Stimulated activated CD8-positive, alpha-beta memory T cell treated with anti-CD3 and anti-CD28 coated beads, Interleukin-15, amount 100 ng/mL, for 4 hours (primary cell): ENCODE results near the gene ADCY1.

Experiments
- DNase-seq, 2 donors: peaks; one replicate each; pipeline ENCODE4 v3.0.0-alpha.2; 2020; ENCODE audit warnings: low read depth in 2 of 2

ADCY1 gene

GRCh38 chr7:45670227-45670626, 96.1 kb downstream of the ADCY1 start:
- DNase-seq = no peak

GRCh38 chr7:45670717-45671116, 96.5 kb downstream of the ADCY1 start:
- DNase-seq = no peak

GRCh38 chr7:45677311-45677900, 103.2 kb downstream of the ADCY1 start:
- DNase-seq = no peak

- DNase-seq = no peak
Measured at GRCh38 chr7:45679516-45679915, 105.3 kb downstream of the ADCY1 start.

GRCh38 chr7:45680776-45681175, 106.6 kb downstream of the ADCY1 start:
- DNase-seq = no peak

- no peak for DNase-seq
Measured at GRCh38 chr7:45681596-45682357, 107.6 kb downstream of the ADCY1 start.

GRCh38 chr7:45682358-45682735, 108.2 kb downstream of the ADCY1 start:
- DNase-seq = no peak

- DNase-seq = no peak
Measured at GRCh38 chr7:45682836-45683555, 108.8 kb downstream of the ADCY1 start.

- DNase-seq = no peak
Measured at GRCh38 chr7:45683556-45684148, 109.5 kb downstream of the ADCY1 start.

- DNase-seq = no peak
Measured at GRCh38 chr7:45684910-45685618, 110.9 kb downstream of the ADCY1 start.

- DNase-seq = no peak
Measured at GRCh38 chr7:45685619-45686240, 111.6 kb downstream of the ADCY1 start.

- no peak for DNase-seq
Measured at GRCh38 chr7:45686441-45687184, 112.4 kb downstream of the ADCY1 start.

- DNase-seq = no peak
Measured at GRCh38 chr7:45687185-45687560, 113.0 kb downstream of the ADCY1 start.

- DNase-seq = no peak
Measured at GRCh38 chr7:45687721-45688120, 113.6 kb downstream of the ADCY1 start.

- DNase-seq = no peak
Measured at GRCh38 chr7:45688382-45688781, 114.2 kb downstream of the ADCY1 start.

GRCh38 chr7:45689011-45689796, 115.0 kb downstream of the ADCY1 start:
- no peak for DNase-seq

- DNase-seq = no peak
Measured at GRCh38 chr7:45689797-45690761, 115.9 kb downstream of the ADCY1 start.

GRCh38 chr7:45690762-45691150, 116.6 kb downstream of the ADCY1 start:
- DNase-seq = no peak

GRCh38 chr7:45691155-45691656, 117.0 kb downstream of the ADCY1 start:
- no peak for DNase-seq
